ENCODE results near the gene PCP4.

Gene PCP4

DNA sequence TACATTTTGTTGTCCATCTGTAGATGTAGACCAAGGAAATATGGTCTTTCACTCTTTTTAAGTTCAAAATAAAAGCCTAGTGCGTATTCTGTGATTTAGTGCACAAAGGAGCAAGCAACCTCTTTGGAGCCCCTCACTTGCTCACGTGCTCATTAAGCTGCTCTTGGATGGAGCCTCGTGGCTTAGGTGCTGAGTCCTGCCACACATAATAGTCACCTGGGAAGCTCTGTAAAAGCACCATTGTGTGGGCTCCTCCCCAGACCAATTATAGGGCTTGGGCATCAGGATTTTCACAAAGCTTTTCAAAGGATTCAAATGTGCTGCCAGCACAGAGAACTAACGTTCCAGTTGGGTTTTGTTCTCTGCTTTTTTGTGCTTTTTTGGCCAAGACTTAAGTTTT, 85.0 kb downstream of the PCP4 start:
- H3K27me3 ChIP-seq: peaks cover 0 to 5% of the 10 kb centered on the region in 2 donors
- intact Hi-C loops (cut with DNase I; ENCODE audit: low total_unique reads): no loop called here
- no peak overlapping the region for H3K27ac ChIP-seq
- no peak overlapping the region for H3K4me3 ChIP-seq
- H3K36me3 ChIP-seq: no peaks in the 10 kb centered on the region
- DNase-seq: no peak
- no peak for TF ChIP-seq CTCF (IDR thresholded peaks at IDR 0.05)
- H3K9me3 ChIP-seq: no peaks in the 10 kb centered on the region
- no peaks in the 10 kb centered on the region for H3K4me1 ChIP-seq

GRCh38 chr21:39954570-39954969, 87.3 kb downstream of the PCP4 start:
- Histone ChIP-seq H3K4me1 (no peaks in the 10 kb centered on the region), H3K4me3 (no peak overlapping the region), H3K27ac (no peak overlapping the region), H3K27me3 (peaks cover 0 to 5% of the 10 kb centered on the region in 2 donors), H3K36me3 (no peaks in the 10 kb centered on the region), H3K9me3 (no peaks in the 10 kb centered on the region)
- no peak for DNase-seq
- intact Hi-C loops (cut with DNase I; ENCODE audit: low total_unique reads): no loop called here
- no peak for TF ChIP-seq CTCF (IDR thresholded peaks at IDR 0.05)

DNA sequence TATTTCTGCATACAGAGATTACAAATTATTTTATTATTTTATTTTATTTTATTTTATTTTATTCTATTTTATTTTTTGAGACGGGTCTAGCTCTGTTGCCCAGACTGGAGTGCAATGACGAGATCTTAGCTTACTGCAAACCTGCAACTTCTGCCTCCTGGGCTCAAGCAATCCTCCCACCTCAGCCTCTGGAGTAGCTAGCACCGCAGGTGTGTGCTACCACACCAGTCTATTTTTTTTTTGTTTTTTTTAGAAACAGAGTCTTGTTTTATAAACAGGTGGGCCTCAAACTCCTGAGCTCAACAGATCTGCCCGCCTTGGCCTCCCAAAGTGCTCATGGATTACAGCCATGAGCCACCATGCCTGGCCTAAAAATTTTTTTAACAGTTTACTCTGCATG, 88.1 kb downstream of the PCP4 start:
- intact Hi-C loops (cut with DNase I; ENCODE audit: low total_unique reads): no loop called here
- Histone ChIP-seq H3K4me3 (no peak overlapping the region), H3K4me1 (no peaks in the 10 kb centered on the region), H3K36me3 (no peaks in the 10 kb centered on the region), H3K27ac (no peak overlapping the region), H3K9me3 (peaks cover 0 to 5% (median 4%) of the 10 kb centered on the region in 3 donors), H3K27me3 (peaks cover 0 to 5% of the 10 kb centered on the region in 2 donors)
- no peak for DNase-seq
- no peak for TF ChIP-seq CTCF (IDR thresholded peaks at IDR 0.05)

GRCh38 chr21:39956586-39956985, 89.3 kb downstream of the PCP4 start:
- Histone ChIP-seq H3K9me3 (peaks cover 0 to 16% (median 8%) of the 10 kb centered on the region in 3 donors), H3K4me1 (no peaks in the 10 kb centered on the region), H3K36me3 (no peaks in the 10 kb centered on the region), H3K4me3 (no peak overlapping the region), H3K27ac (no peak overlapping the region), H3K27me3 (peaks cover 0 to 5% of the 10 kb centered on the region in 2 donors)
- TF ChIP-seq CTCF (IDR thresholded peaks at IDR 0.05): no peak
- intact Hi-C loops (cut with DNase I; ENCODE audit: low total_unique reads): no loop called here
- DNase-seq: no peak

GRCh38 chr21:39958731-39959130, 91.5 kb downstream of the PCP4 start:
- intact Hi-C loops (cut with DNase I; ENCODE audit: low total_unique reads): no loop called here
- Histone ChIP-seq H3K4me1 (no peaks in the 10 kb centered on the region), H3K27me3 (no peaks in the 10 kb centered on the region), H3K9me3 (peaks cover 0 to 18% (median 8%) of the 10 kb centered on the region in 3 donors), H3K4me3 (no peak overlapping the region), H3K36me3 (no peaks in the 10 kb centered on the region), H3K27ac (no peak overlapping the region)
- DNase-seq: no peak
- no peak for TF ChIP-seq CTCF (IDR thresholded peaks at IDR 0.05)

- intact Hi-C loops (cut with DNase I; ENCODE audit: low total_unique reads): no loop called here
- H3K36me3 ChIP-seq: no peaks in the 10 kb centered on the region
- H3K27ac ChIP-seq: no peak overlapping the region
- no peaks in the 10 kb centered on the region for H3K27me3 ChIP-seq
- peaks cover 0 to 18% (median 8%) of the 10 kb centered on the region in 3 donors for H3K9me3 ChIP-seq
- no peak overlapping the region for H3K4me3 ChIP-seq
- DNase-seq: no peak
- no peak for TF ChIP-seq CTCF (IDR thresholded peaks at IDR 0.05)
- no peaks in the 10 kb centered on the region for H3K4me1 ChIP-seq
Measured at GRCh38 chr21:39961251-39961650, 94.0 kb downstream of the PCP4 start.
